ENCODE results near the gene CCDC39. TPM values are rescaled to one million over a fixed set of nuclear protein-coding genes. Genes with fewer than 3 reads are reported as not detected.

The CCDC39 gene
- total RNA-seq, 2 donors from 2014 or later: not detected

DNA sequence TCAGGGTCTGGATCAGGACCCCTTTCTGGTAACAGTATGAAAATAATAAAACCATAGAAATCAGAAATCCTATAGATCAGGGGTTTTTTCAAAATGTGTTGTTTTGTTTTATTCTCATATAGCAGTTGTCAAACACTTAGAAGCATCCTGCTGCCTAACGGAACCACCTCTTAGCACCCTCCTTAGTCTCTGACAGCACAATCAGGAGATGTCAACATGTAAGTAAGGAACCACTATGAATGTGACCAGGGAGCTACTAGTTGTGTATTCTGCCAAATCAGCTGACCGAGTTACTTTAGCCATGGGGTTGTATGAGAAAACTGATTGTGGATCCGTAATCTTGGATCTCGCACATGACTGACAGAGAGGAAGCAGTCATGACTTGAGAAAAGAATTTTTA lies 22.2 kb downstream of the CCDC39 start:
- Histone ChIP-seq H3K4me1 (ENCODE audit: control insufficient read depth in 1 of 2, low read depth in 2 of 2) (no peaks in the 10 kb centered on the region), H3K36me3 (no peaks in the 10 kb centered on the region), H3K4me3 (no peak overlapping the region), H3K9me3 (no peaks in the 10 kb centered on the region), H3K27ac (no peak overlapping the region), H3K27me3 (replicated peaks; ENCODE audit: insufficient read depth) (no peaks in the 10 kb centered on the region)
- no peak for ATAC-seq (ENCODE audit: insufficient number of reproducible peaks, low FRiP score, low read depth)
- TF ChIP-seq, protein P1, sequence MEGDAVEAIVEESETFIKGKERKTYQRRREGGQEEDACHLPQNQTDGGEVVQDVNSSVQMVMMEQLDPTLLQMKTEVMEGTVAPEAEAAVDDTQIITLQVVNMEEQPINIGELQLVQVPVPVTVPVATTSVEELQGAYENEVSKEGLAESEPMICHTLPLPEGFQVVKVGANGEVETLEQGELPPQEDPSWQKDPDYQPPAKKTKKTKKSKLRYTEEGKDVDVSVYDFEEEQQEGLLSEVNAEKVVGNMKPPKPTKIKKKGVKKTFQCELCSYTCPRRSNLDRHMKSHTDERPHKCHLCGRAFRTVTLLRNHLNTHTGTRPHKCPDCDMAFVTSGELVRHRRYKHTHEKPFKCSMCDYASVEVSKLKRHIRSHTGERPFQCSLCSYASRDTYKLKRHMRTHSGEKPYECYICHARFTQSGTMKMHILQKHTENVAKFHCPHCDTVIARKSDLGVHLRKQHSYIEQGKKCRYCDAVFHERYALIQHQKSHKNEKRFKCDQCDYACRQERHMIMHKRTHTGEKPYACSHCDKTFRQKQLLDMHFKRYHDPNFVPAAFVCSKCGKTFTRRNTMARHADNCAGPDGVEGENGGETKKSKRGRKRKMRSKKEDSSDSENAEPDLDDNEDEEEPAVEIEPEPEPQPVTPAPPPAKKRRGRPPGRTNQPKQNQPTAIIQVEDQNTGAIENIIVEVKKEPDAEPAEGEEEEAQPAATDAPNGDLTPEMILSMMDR (IDR thresholded peaks at IDR 0.05): no peak
- no peak for DNase-seq (ENCODE audit: low spot score)

DNA sequence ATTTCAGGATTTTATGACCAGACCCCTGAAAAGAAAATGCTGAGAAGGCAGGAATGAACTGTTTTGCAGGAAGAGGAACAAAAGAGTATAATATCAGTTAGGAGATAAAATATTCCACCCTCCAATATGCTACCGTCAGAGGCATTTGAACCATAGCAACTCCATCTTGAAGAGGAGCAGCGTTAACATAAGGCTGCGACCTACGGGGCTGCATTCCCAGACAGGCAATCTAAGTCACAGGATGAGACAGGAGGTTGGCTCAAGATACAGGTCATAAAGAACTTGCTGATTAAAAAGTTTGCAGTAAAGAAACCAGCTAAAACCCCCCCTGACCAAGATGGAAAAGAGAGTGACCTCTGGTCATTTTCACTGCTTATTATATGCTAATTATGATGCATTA lies 22.9 kb downstream of the CCDC39 start:
- DNase-seq (ENCODE audit: low spot score) (no peak), ATAC-seq (ENCODE audit: insufficient number of reproducible peaks, low FRiP score, low read depth) (no peak)
- Histone ChIP-seq H3K27me3 (replicated peaks; ENCODE audit: insufficient read depth) (no peaks in the 10 kb centered on the region), H3K4me1 (ENCODE audit: control insufficient read depth in 1 of 2, low read depth in 2 of 2) (no peaks in the 10 kb centered on the region), H3K27ac (no peak overlapping the region), H3K36me3 (no peaks in the 10 kb centered on the region), H3K9me3 (no peaks in the 10 kb centered on the region), H3K4me3 (no peak overlapping the region)
- TF ChIP-seq, protein P1 (IDR thresholded peaks at IDR 0.05): no peak

DNA sequence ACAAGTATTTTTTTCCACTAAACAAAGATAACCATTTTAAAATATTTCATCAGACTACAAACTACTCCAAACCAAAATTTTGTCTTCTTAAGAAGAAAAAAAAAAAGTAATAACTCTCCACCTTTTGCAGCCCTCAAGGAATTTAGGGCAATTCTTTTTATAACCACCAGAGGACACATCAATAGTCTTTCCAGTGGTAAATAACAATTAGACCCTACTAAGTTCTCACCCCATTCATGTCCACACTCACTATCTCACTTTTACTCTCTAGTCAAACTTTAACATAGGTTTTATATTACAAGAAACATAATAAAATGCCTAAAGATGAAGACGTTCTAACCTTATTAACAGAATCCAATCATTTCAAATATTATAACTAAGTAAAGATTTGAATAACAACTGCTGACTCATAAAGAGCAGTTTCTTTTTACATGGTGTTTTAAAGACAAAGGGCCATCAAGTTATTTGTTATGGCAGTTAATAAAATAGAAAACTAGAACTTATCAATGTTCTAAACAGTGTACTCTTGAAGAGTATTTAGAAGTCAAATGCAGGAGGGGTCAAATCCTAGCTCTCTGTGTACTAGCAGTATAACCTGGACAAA lies 33.0 kb downstream of the CCDC39 start:
- Histone ChIP-seq H3K4me1 (ENCODE audit: control insufficient read depth in 1 of 2, low read depth in 2 of 2) (no peaks in the 10 kb centered on the region), H3K36me3 (no peaks in the 10 kb centered on the region), H3K9me3 (no peaks in the 10 kb centered on the region), H3K4me3 (no peak overlapping the region), H3K27ac (no peak overlapping the region), H3K27me3 (replicated peaks; ENCODE audit: insufficient read depth) (no peaks in the 10 kb centered on the region)
- ATAC-seq (ENCODE audit: insufficient number of reproducible peaks, low FRiP score, low read depth) (no peak), DNase-seq (ENCODE audit: low spot score) (no peak)
- TF ChIP-seq, protein P1 (IDR thresholded peaks at IDR 0.05): no peak

DNA sequence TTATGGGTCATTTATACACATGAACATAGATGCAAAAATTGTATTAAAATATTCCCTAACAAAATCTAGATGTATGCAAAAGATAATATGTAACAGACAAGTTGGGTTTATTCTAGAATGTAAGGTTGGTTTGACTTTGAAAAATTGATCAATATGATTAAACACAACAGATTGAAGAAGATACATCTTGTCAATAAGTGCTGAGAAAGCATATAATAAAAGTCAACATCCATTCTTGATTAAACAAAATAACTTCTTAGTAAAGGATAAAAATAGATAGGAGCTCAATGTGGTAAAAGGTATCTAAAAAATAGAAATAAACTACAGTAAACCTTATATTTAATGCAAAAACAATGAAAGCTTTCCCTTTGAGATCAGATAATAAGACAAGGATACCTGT lies 38.3 kb downstream of the CCDC39 start:
- Histone ChIP-seq H3K27me3 (replicated peaks; ENCODE audit: insufficient read depth) (no peaks in the 10 kb centered on the region), H3K9me3 (no peaks in the 10 kb centered on the region), H3K27ac (no peak overlapping the region), H3K4me1 (ENCODE audit: control insufficient read depth in 1 of 2, low read depth in 2 of 2) (no peaks in the 10 kb centered on the region), H3K36me3 (no peaks in the 10 kb centered on the region), H3K4me3 (no peak overlapping the region)
- TF ChIP-seq, protein P1 (IDR thresholded peaks at IDR 0.05): no peak
- DNase-seq (ENCODE audit: low spot score) (no peak), ATAC-seq (ENCODE audit: insufficient number of reproducible peaks, low FRiP score, low read depth) (no peak)

DNA sequence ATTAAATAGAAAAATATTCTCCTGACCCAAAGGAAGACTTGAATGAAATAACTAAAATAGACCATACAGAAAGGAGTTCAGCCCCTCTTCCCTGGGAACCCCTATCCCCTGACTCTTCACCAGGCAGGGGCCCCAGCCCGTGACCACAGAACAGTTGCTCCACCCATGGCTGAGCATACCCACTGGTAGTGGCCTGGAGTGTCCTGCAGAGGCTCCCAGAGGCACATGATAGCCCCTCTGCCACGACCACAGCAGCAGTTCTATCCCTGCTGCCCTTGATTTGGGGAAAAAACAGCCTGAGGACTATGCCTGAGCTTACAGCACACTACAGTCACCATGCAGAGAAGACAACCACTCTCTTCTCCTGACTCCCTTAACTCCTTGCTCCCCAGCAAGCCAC lies 45.6 kb downstream of the CCDC39 start:
- H3K27ac ChIP-seq: no peak overlapping the region
- H3K27me3 ChIP-seq (replicated peaks; ENCODE audit: insufficient read depth): no peaks in the 10 kb centered on the region
- H3K36me3 ChIP-seq: no peaks in the 10 kb centered on the region
- no peaks in the 10 kb centered on the region for H3K9me3 ChIP-seq
- TF ChIP-seq, protein P1 (IDR thresholded peaks at IDR 0.05): no peak
- H3K4me1 ChIP-seq (ENCODE audit: control insufficient read depth in 1 of 2, low read depth in 2 of 2): no peaks in the 10 kb centered on the region
- H3K4me3 ChIP-seq: no peak overlapping the region
- DNase-seq (ENCODE audit: low spot score) (no peak), ATAC-seq (ENCODE audit: insufficient number of reproducible peaks, low FRiP score, low read depth) (no peak)
